ENCODE results near the gene CLGN. TPM values are rescaled to one million over a fixed set of nuclear protein-coding genes. Genes with fewer than 3 reads are reported as not detected.

CLGN gene
- total and polyA plus RNA-seq, 12 donors: 21.6 to 125 (median 66.9) TPM

DNA sequence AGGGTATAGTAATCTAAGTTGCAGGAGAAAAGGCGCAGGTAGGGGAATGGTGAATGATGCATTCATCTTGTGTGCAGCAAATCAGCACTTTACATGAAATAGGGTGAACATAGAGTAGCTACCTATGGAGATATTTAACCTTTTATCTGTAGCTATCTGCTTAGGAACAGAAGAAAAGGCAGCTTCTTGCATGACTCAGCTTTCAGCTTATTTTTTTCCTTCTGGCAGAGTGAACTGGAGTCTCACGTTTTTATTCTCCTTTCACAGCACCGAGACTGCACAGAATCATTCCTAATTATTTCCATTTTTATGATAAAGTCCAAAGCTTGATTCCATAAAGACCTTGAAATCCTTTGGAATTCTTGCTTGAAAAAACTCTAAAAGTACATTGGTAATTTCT lies 58.8 kb downstream of the CLGN start:
- H3K27ac ChIP-seq: no peak overlapping the region
- WGBS, 2 donors: 81 to 85% methylated on average over 3 of the region's 3 CpGs
- DNase-seq: no peak
- no peak overlapping the region for H3K4me3 ChIP-seq
- no peaks in the 10 kb centered on the region for H3K27me3 ChIP-seq
- TF ChIP-seq, protein P1, sequence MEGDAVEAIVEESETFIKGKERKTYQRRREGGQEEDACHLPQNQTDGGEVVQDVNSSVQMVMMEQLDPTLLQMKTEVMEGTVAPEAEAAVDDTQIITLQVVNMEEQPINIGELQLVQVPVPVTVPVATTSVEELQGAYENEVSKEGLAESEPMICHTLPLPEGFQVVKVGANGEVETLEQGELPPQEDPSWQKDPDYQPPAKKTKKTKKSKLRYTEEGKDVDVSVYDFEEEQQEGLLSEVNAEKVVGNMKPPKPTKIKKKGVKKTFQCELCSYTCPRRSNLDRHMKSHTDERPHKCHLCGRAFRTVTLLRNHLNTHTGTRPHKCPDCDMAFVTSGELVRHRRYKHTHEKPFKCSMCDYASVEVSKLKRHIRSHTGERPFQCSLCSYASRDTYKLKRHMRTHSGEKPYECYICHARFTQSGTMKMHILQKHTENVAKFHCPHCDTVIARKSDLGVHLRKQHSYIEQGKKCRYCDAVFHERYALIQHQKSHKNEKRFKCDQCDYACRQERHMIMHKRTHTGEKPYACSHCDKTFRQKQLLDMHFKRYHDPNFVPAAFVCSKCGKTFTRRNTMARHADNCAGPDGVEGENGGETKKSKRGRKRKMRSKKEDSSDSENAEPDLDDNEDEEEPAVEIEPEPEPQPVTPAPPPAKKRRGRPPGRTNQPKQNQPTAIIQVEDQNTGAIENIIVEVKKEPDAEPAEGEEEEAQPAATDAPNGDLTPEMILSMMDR (IDR thresholded peaks at IDR 0.05): no peak
- H3K9me3 ChIP-seq: no peaks in the 10 kb centered on the region
- intact Hi-C loops (cut with DNase I): loop anchor here in 4 of 10 donors (10.0 kb wide), 4 partner anchors 236 to 486 kb away; no protein-coding TSS in a partner anchor
- ATAC-seq: no peak
- H3K4me1 ChIP-seq: peaks cover 0 to 7% (median 5%) of the 10 kb centered on the region in 9 donors
- no peaks in the 10 kb centered on the region for H3K36me3 ChIP-seq

DNA sequence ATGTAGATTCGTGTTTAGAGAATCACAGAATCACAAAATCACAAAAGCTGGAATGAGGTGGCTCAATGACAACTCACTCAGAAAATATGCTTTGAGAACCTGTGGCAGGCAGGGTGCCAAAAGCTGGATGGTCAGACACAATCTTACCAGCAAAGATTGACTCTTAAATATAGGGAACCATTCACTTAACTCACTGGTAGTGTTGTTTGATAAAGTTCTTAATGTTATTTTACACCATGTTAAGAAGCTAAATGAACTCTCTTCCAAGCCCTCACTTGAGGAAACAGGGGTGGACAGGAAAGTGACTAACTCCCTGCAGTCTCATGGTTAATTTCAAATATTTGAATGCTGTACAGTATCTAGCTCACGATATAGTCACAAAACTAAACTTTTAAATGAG lies 59.7 kb downstream of the CLGN start:
- no peaks in the 10 kb centered on the region for H3K9me3 ChIP-seq
- intact Hi-C loops (cut with DNase I): loop anchor here in 4 of 10 donors (10.0 kb wide), 4 partner anchors 237 to 487 kb away; no protein-coding TSS in a partner anchor
- TF ChIP-seq, protein P1 (IDR thresholded peaks at IDR 0.05): no peak
- no peak overlapping the region for H3K4me3 ChIP-seq
- H3K27ac ChIP-seq: no peak overlapping the region
- H3K4me1 ChIP-seq: peaks cover 0 to 6% (median 5%) of the 10 kb centered on the region in 9 donors
- DNase-seq (no peak), ATAC-seq (no peak)
- no peaks in the 10 kb centered on the region for H3K27me3 ChIP-seq
- WGBS, 2 donors: 65 to 76% methylated on average over 2 of the region's 2 CpGs
- H3K36me3 ChIP-seq: no peaks in the 10 kb centered on the region

DNA sequence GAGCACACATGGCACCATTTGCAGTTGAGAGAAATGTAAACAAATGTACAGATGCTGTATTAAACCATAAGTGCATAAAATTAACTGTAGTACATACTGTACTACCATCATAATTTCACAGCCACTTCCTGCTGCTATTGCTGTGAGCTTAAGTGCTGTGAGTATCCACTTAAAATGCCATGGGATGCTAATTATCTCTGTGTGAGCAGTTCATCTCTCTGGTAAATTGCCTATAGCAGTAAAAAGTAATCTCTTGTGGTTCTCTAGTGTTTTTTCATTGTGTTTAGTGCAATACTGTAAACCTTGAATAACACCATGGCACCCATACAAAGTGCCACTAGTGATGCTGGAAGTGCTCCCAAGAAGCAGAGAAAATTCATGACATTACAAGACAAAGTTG lies 63.9 kb downstream of the CLGN start:
- Histone ChIP-seq H3K36me3 (no peaks in the 10 kb centered on the region), H3K27ac (no peak overlapping the region), H3K9me3 (no peaks in the 10 kb centered on the region), H3K27me3 (no peaks in the 10 kb centered on the region), H3K4me1 (peaks cover 0 to 7% (median 0%) of the 10 kb centered on the region in 9 donors), H3K4me3 (no peak overlapping the region)
- ATAC-seq: no peak
- DNase-seq: no peak
- intact Hi-C loops (cut with DNase I): loop anchor here in 9 of 10 donors (2.0 to 10.0 kb wide), 7 partner anchors 241 to 491 kb away; no protein-coding TSS in a partner anchor
- TF ChIP-seq, protein P1 (IDR thresholded peaks at IDR 0.05): no peak

DNA sequence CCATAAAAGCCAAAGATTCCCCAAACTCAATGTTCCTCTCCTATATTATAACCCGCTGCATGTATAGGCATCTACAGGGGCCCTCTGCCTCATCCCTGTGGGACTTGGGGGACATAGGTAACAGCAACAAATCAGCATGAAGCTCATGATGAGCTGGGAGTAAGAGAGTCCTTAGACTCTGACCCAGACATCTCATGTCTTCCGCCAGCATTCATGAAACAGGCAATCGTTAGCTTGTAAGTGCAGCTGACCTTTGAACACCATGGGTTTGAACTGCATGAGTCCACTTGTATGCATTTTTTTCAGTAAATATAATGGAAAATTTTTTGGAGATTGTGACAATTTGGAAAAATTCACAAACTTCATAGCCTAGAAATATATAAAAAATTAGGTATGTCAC lies 64.4 kb downstream of the CLGN start:
- intact Hi-C loops (cut with DNase I): loop anchor here in 9 of 10 donors (2.0 to 10.0 kb wide), 7 partner anchors 242 to 492 kb away; no protein-coding TSS in a partner anchor
- 91% methylated on average over 3 of the region's 3 CpGs for WGBS, 2 donors
- Histone ChIP-seq H3K4me3 (no peak overlapping the region), H3K27ac (no peak overlapping the region), H3K9me3 (no peaks in the 10 kb centered on the region), H3K27me3 (no peaks in the 10 kb centered on the region), H3K36me3 (no peaks in the 10 kb centered on the region), H3K4me1 (peaks cover 0 to 7% (median 0%) of the 10 kb centered on the region in 9 donors)
- ATAC-seq (no peak), DNase-seq (no peak)
- TF ChIP-seq, protein P1 (IDR thresholded peaks at IDR 0.05): no peak
